NCI-H460 (cell line): Measurements from ENCODE around the gene RPL12. TPM values are rescaled to one million over a fixed set of nuclear protein-coding genes. Genes with fewer than 3 reads are reported as not detected.

ENCODE experiments used
- DNase-seq: peaks from one replicate; pipeline ENCODE4 v3.0.0-alpha.2; 2016; ENCODE audit warnings: low read depth; ENCODE audit errors: extremely low read depth
- polyA plus RNA-seq: library from polyadenylated mRNA; depleted of rRNA; stranded (reverse); fragments of >200 nt; gene quantifications from 2 replicates; pipeline ENCODE4 v1.2.3, GENCODE V29; 2014; cell fraction: nucleus; rRNA removed
- total RNA-seq: library from RNA; depleted of rRNA; stranded (reverse); fragments of >200 nt; shearing (Covaris generic); gene quantifications from 2 replicates; pipeline ENCODE4 v1.2.3, GENCODE V29; 2014; rRNA removed

Gene RPL12
- 4,046 and 4,221 TPM in 2 replicates for total RNA-seq
- 1,836 and 2,011 TPM in 2 replicates for polyA plus RNA-seq

GRCh38 chr9:127450830-127451607, at the start of gene RPL12, which contains the start of gene LRSAM1:
Gene RPL12, minus strand, starts transcription at chr9:127451406. Its CDS starts 89 bp downstream, at chr9:127451317.
Gene LRSAM1, plus strand, starts transcription at chr9:127451510. Its CDS starts 3,018 bp downstream, at chr9:127454528.
- DNase-seq: peak; percentile 94

- DNase-seq: no peak
These were observed 49.7 kb upstream of the RPL12 start for GRCh38 chr9:127500862-127501261.

GRCh38 chr9:127500399-127500798, 49.2 kb upstream of the RPL12 start:
- no peak for DNase-seq

GRCh38 chr9:127498298-127498697, 47.1 kb upstream of the RPL12 start:
- no peak for DNase-seq

- no peak for DNase-seq
These were observed 46.6 kb upstream of the RPL12 start for GRCh38 chr9:127497656-127498290.

GRCh38 chr9:127496974-127497373, 45.8 kb upstream of the RPL12 start:
- DNase-seq: no peak

- no peak for DNase-seq
These were observed 44.8 kb upstream of the RPL12 start for GRCh38 chr9:127495884-127496555.

GRCh38 chr9:127494304-127494702, 43.1 kb upstream of the RPL12 start:
- DNase-seq: no peak

GRCh38 chr9:127493592-127494303, 42.5 kb upstream of the RPL12 start:
- DNase-seq: no peak

- DNase-seq: no peak
These were observed 41.4 kb upstream of the RPL12 start for GRCh38 chr9:127492616-127493015.

GRCh38 chr9:127491516-127491915, 40.3 kb upstream of the RPL12 start:
- DNase-seq: no peak

GRCh38 chr9:127490535-127491230, 39.5 kb upstream of the RPL12 start:
- no peak for DNase-seq

- no peak for DNase-seq
These were observed 38.4 kb upstream of the RPL12 start for GRCh38 chr9:127489471-127490115.

GRCh38 chr9:127488946-127489345, 37.7 kb upstream of the RPL12 start:
- no peak for DNase-seq

- no peak for DNase-seq
These were observed 34.8 kb upstream of the RPL12 start for GRCh38 chr9:127485995-127486394.

GRCh38 chr9:127482662-127483061, 31.5 kb upstream of the RPL12 start:
- DNase-seq: no peak

GRCh38 chr9:127479507-127480081, 28.4 kb upstream of the RPL12 start:
- no peak for DNase-seq

- no peak for DNase-seq
These were observed 23.4 kb upstream of the RPL12 start for GRCh38 chr9:127474592-127474991.

- no peak for DNase-seq
These were observed 22.7 kb upstream of the RPL12 start for GRCh38 chr9:127473932-127474331.
